Measurements from ENCODE around the gene STOX2. TPM values are rescaled to one million over a fixed set of nuclear protein-coding genes. Genes with fewer than 3 reads are reported as not detected.
A peak's percentile ranks its signal among the peaks of the same experiment; 100 is the strongest.
"Not testable (repeated sequence)": the region's sequence is repeated elsewhere in the genome, so short reads cannot be mapped to it uniquely, and the experiment has no call there.

STOX2 gene
- total RNA-seq, 1 donor from 2014 or later: 103 TPM

DNA sequence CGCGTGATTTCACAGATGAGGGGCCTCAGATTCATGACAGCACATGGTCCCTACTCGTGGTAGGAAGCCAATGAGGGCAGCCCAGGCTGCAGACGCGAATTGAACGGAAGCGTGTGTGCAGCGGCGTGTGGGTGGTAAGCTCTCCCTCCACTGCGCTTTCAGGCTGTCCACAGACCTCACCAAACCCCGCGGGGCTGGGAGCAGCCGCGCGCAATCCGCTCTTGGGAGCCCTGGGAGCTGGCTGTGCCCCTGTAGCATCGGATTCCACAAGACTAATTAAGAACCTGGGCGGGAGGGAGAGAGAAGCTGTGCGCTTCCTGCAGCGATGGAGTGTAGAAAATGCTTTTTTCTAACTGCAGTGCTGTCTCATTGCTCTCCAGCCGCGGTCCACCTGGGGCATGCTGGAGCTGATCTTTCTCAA, 134.9 kb downstream of the STOX2 start:
- no peak overlapping the region for H3K27ac Mint-ChIP-seq
- H3K36me3 Mint-ChIP-seq: peaks cover 29% of the 10 kb centered on the region
- peak overlapping the region; percentile 28 for H3K4me3 Mint-ChIP-seq
- TF ChIP-seq, protein P1, sequence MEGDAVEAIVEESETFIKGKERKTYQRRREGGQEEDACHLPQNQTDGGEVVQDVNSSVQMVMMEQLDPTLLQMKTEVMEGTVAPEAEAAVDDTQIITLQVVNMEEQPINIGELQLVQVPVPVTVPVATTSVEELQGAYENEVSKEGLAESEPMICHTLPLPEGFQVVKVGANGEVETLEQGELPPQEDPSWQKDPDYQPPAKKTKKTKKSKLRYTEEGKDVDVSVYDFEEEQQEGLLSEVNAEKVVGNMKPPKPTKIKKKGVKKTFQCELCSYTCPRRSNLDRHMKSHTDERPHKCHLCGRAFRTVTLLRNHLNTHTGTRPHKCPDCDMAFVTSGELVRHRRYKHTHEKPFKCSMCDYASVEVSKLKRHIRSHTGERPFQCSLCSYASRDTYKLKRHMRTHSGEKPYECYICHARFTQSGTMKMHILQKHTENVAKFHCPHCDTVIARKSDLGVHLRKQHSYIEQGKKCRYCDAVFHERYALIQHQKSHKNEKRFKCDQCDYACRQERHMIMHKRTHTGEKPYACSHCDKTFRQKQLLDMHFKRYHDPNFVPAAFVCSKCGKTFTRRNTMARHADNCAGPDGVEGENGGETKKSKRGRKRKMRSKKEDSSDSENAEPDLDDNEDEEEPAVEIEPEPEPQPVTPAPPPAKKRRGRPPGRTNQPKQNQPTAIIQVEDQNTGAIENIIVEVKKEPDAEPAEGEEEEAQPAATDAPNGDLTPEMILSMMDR (IDR thresholded peaks at IDR 0.05; ENCODE audit: unreplicated experiment): no peak
- H3K4me1 Mint-ChIP-seq: peaks cover 14% of the 10 kb centered on the region
- H3K9me3 Mint-ChIP-seq: peaks cover 28% of the 10 kb centered on the region
- no peaks in the 10 kb centered on the region for H3K27me3 Mint-ChIP-seq (ENCODE audit: low read depth)
- no peak for DNase-seq (ENCODE audit: low spot score in 2 of 2, unreplicated experiment in 2 of 2)

DNA sequence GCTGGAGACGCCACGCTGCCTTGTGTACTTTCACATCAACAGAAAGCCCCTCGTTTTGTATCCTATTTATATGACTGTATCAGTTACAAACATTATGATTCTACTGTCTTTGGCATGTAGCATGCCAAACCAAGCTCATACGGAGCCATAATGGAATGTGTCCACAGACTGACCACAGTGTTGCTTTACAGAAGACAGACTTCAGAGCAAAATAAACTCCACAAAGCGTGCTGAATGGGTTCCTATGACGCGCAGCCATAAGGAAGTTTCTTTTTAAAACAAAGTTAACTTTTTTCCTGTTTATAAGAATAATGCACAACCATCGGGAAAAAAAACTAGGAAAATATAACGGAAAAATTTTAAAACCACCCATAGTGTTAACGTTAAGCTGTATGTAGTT, 136.0 kb downstream of the STOX2 start:
- no peak overlapping the region for H3K4me3 Mint-ChIP-seq
- H3K27ac Mint-ChIP-seq: no peak overlapping the region
- H3K36me3 Mint-ChIP-seq: peaks cover 40% of the 10 kb centered on the region
- H3K9me3 Mint-ChIP-seq: peaks cover 37% of the 10 kb centered on the region
- H3K27me3 Mint-ChIP-seq (ENCODE audit: low read depth): no peaks in the 10 kb centered on the region
- TF ChIP-seq, protein P1 (IDR thresholded peaks at IDR 0.05; ENCODE audit: unreplicated experiment): no peak
- no peak for DNase-seq (ENCODE audit: low spot score in 2 of 2, unreplicated experiment in 2 of 2)
- peaks cover 14% of the 10 kb centered on the region for H3K4me1 Mint-ChIP-seq

DNA sequence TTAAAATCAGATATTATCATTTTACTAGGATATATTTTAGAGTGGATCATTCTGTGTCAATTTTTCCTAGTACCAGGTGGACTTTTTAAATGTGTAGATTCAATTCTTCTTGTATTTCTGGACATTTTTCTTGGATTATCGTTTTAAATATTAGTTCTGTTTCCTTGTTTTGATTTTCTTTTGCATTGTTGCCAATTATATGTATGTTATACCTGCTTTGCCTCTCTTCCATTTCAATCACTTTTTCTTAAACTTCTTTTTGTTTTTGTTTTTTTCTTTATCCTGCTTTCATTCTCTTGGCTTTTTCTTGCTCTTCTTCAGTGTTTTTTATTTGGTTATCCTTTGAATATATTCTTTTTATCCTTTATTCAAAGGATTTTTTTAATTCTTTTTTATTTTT, 141.0 kb downstream of the STOX2 start:
- Mint-ChIP-seq H3K27ac (no peak overlapping the region), H3K4me3 (no peak overlapping the region), H3K4me1 (no peaks in the 10 kb centered on the region), H3K9me3 (peaks cover 60% of the 10 kb centered on the region), H3K36me3 (peaks cover 73% of the 10 kb centered on the region), H3K27me3 (ENCODE audit: low read depth) (no peaks in the 10 kb centered on the region)
- TF ChIP-seq, protein P1 (IDR thresholded peaks at IDR 0.05; ENCODE audit: unreplicated experiment): no peak
- no peak for DNase-seq (ENCODE audit: low spot score in 2 of 2, unreplicated experiment in 2 of 2)

DNA sequence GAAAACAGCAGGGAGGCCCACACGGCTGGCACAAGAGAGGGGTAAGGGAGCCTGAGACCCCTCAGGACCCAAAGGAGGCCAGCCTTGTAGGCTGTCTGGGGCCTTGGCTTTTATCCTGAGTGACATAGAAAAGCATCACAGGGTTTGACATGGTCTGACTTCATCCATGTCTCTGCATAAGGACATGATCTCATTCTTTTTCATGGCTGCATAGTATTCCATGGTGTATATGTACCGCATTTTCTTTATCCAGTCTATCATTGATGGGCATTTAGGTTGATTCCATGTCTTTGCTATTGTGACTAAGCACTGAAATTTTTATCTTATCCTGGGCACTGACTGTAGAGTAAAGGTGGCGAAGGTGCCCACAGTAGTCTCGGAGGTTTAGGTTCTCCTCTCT, 146.2 kb downstream of the STOX2 start:
- not testable (repeated sequence) for H3K4me3 Mint-ChIP-seq; H3K27ac Mint-ChIP-seq; H3K27me3 Mint-ChIP-seq (ENCODE audit: low read depth); H3K4me1 Mint-ChIP-seq; DNase-seq (ENCODE audit: low spot score in 2 of 2, unreplicated experiment in 2 of 2)
- Mint-ChIP-seq H3K36me3 (peaks cover 51% of the 10 kb centered on the region), H3K9me3 (peaks cover 28% of the 10 kb centered on the region)

DNA sequence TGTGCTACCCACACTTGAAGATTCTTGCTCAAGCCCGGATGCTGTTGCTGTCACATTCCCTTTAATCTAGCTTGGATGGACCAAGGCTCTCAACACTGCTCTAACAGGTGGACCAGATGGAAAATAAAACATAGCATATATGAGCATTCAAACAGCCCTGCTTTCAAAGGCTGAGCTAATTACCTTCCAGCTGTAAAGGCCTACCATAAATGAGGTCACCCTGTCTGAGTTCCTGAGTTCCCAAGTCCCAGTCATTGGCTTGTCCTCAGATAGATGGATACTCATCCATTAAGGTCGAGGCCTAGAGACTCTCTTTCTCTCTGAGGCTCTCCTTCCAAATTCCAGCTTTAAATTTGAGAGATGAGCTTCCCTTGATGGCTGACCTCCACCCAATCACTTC, 147.5 kb downstream of the STOX2 start:
- peaks cover 4% of the 10 kb centered on the region for H3K4me1 Mint-ChIP-seq
- H3K27me3 Mint-ChIP-seq (ENCODE audit: low read depth): no peaks in the 10 kb centered on the region
- TF ChIP-seq, protein P1 (IDR thresholded peaks at IDR 0.05; ENCODE audit: unreplicated experiment): no peak
- H3K9me3 Mint-ChIP-seq: peaks cover 15% of the 10 kb centered on the region
- DNase-seq (ENCODE audit: low spot score in 2 of 2, unreplicated experiment in 2 of 2): no peak
- no peak overlapping the region for H3K27ac Mint-ChIP-seq
- no peak overlapping the region for H3K4me3 Mint-ChIP-seq
- H3K36me3 Mint-ChIP-seq: peaks cover 40% of the 10 kb centered on the region

DNA sequence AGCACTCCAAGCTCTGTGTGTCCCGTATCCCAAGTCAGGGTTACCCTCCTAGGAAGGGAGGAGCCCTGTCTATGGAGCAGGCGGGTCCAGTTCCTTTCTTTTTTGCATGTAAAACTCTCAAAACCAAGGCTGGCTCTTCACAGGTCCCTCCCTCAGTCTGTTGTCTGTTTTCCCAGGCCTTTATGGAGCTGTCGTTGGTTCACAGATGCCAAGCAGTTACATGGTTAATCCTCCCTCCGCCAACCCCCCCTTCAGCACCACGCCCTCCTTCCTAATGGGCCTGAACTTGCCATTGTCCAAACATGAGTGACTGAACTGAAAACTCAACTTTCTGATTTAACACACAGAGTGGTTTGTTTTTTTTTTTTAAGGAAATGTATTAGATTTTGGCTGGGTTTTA, 148.3 kb downstream of the STOX2 start:
- peak overlapping the region; percentile 39 for H3K27ac Mint-ChIP-seq
- H3K4me1 Mint-ChIP-seq: peaks cover 5% of the 10 kb centered on the region
- H3K9me3 Mint-ChIP-seq: peaks cover 11% of the 10 kb centered on the region
- TF ChIP-seq, protein P1 (IDR thresholded peaks at IDR 0.05; ENCODE audit: unreplicated experiment): no peak
- DNase-seq (ENCODE audit: low spot score in 2 of 2, unreplicated experiment in 2 of 2): no peak
- no peaks in the 10 kb centered on the region for H3K27me3 Mint-ChIP-seq (ENCODE audit: low read depth)
- H3K4me3 Mint-ChIP-seq: no peak overlapping the region
- peaks cover 33% of the 10 kb centered on the region for H3K36me3 Mint-ChIP-seq
